H1 (cell line): Measurements from ENCODE around the gene VASH1. TPM values are rescaled to one million over a fixed set of nuclear protein-coding genes. Genes with fewer than 3 reads are reported as not detected.

Source experiments
- CBX8 ChIP-seq: fragments of 300-800, 300-1000 bp; sonication (generic); IDR thresholded peaks from 2 replicates; pipeline ENCODE4 v1.7.1; 2016; ENCODE audit warnings: low read depth, low read length, borderline replicate concordance
- CHD1 ChIP-seq: IDR thresholded peaks from 2 replicates; pipeline ENCODE4 v1.6.1; 2012; ENCODE audit warnings: low read depth, low read length, improper control_type of control experiment
- RXRA ChIP-seq: IDR thresholded peaks from 2 replicates; pipeline ENCODE4 v1.6.1; 2011; ENCODE audit warnings: low read depth, mild to moderate bottlenecking, low read length, moderate library complexity; ENCODE audit not compliant: insufficient read depth
- SIX5 ChIP-seq: IDR thresholded peaks from 2 replicates; pipeline ENCODE4 v1.6.1; 2011; ENCODE audit warnings: mild to moderate bottlenecking, low read depth, low read length
- SRF ChIP-seq: IDR thresholded peaks from 2 replicates; pipeline ENCODE4 v1.6.1; 2011; ENCODE audit warnings: mild to moderate bottlenecking, low read depth, low read length, moderate library complexity
- TBP ChIP-seq: IDR thresholded peaks from 2 replicates; pipeline ENCODE4 v1.6.1; 2011; ENCODE audit warnings: low read depth, low read length, improper control_type of control experiment
- TCF12 ChIP-seq: IDR thresholded peaks from 2 replicates; pipeline ENCODE4 v1.6.1; 2011; ENCODE audit warnings: low read depth, mild to moderate bottlenecking, low read length
- polyA plus RNA-seq, 7 experiments: library from polyadenylated mRNA; depleted of rRNA in 3 of 7; stranded (reverse) in 5 of 7; unstranded in 2 of 7; fragments of >200 nt in 5 of 7; fragments of 200-250 nt in 2 of 7; gene quantifications; 1 replicate in 5 of 7; 2 replicates in 1 of 7; 4 replicates in 1 of 7; pipeline versions ENCODE4 v1.2.1 to v1.2.3, GENCODE V29; 2011 to 2013; ENCODE audit warnings: missing spikeins in 2 of 7, mixed read lengths in 2 of 7
- total RNA-seq: library from RNA; stranded (reverse); fragmentation: NEBNext Ultra II Directional; extraction: Animal tissue kit (Norgen Biotek cat#: 25700); gene quantifications from 2 replicates; pipeline ENCODE4 v1.2.1, GENCODE V29; 2021
- TF ChIP-seq, protein P1 (sequence below): IDR thresholded peaks from 2 replicates; pipeline ENCODE4 v1.6.1; 2012; ENCODE audit warnings: inconsistent platforms

VASH1 gene
- total and polyA plus RNA-seq, 2 of the 8 experiments (the other 6 are each of a cell fraction or from before 2014, with no cell fraction given) = 3.1 to 6.4 TPM

DNA sequence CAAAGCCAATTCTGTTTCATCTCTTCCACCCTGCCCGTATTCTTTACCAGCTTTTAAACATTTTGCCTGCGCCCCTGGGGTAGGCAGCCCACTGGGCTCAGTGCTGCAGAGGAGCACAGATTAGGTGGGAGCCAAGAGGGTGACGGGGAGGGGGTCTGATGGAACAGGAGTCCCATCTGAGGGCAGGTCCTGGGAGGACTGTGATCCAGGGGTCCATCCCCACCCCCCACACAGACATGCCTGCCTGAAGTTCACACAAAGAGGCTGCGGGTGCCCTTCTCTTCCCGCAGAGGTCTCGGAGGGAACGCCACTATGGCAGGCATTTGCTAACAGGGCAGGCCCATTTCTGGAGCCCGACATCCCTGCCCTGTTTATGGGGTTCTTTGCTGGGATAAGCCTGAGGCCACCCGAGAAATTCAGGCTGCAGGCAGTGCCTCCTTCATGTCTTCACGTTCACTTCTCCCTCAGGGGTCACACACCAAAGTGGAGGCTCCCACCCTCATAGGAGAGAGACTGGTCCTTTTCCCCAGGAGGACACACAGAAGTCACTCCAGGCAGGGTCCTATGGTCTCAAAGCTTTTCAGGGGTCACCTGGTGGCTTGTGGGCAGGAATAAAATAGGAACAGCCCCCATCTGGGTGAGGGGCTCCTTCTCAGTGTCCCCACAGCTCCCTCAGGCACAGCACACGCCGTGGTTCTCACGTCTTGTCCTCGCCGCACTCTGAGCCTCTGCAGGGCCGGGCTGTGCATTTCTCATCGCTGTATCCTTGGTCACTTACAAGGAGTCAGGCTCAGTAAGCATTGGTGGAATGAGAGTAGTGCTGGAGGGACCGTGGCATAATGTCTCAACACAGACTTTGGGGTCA lies 12.9 kb downstream of the VASH1 start (continued):
- TF ChIP-seq CBX8 = no peak
- no peak for TF ChIP-seq SRF
- no peak for TF ChIP-seq SIX5
- no peak for TF ChIP-seq RXRA
- no peak for TF ChIP-seq TBP
- TF ChIP-seq CHD1 = no peak
- no peak for TF ChIP-seq TCF12
- TF ChIP-seq, protein P1, sequence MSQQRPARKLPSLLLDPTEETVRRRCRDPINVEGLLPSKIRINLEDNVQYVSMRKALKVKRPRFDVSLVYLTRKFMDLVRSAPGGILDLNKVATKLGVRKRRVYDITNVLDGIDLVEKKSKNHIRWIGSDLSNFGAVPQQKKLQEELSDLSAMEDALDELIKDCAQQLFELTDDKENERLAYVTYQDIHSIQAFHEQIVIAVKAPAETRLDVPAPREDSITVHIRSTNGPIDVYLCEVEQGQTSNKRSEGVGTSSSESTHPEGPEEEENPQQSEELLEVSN = no peak
